ENCODE measurements around the gene CDH23. TPM values are rescaled to one million over a fixed set of nuclear protein-coding genes. Genes with fewer than 3 reads are reported as not detected.

The CDH23 gene
- total RNA-seq, 1 donor from 2014 or later, result 9.4 TPM

DNA sequence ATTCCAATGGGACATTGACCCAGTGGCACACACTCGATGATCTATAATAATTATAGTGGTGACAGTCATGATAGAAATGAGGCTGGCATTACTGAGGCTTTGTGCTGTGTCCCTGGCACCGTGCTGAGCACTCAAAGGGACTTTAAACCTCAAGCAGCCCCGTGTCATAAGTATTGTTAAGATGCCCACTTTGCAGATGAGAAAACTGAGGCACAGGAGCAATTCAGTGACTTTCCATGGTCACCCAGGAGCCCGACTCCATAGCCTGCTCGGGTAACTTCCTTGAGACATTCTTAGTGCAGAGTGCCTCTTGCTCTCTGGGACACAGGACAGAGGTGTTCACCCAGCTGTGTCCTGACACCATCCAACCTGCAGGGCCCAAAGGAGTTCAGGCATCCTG, 170.3 kb downstream of the CDH23 start:
- no peaks in the 10 kb centered on the region for H3K36me3 Mint-ChIP-seq
- no peak overlapping the region for H3K27ac Mint-ChIP-seq
- no peak for DNase-seq (ENCODE audit: extremely low spot score, unreplicated experiment)
- peaks cover 15% of the 10 kb centered on the region for H3K4me1 Mint-ChIP-seq (ENCODE audit: unreplicated experiment)
- H3K27me3 Mint-ChIP-seq, result no peaks in the 10 kb centered on the region
- no peaks in the 10 kb centered on the region for H3K9me3 Mint-ChIP-seq
- TF ChIP-seq, protein P1, sequence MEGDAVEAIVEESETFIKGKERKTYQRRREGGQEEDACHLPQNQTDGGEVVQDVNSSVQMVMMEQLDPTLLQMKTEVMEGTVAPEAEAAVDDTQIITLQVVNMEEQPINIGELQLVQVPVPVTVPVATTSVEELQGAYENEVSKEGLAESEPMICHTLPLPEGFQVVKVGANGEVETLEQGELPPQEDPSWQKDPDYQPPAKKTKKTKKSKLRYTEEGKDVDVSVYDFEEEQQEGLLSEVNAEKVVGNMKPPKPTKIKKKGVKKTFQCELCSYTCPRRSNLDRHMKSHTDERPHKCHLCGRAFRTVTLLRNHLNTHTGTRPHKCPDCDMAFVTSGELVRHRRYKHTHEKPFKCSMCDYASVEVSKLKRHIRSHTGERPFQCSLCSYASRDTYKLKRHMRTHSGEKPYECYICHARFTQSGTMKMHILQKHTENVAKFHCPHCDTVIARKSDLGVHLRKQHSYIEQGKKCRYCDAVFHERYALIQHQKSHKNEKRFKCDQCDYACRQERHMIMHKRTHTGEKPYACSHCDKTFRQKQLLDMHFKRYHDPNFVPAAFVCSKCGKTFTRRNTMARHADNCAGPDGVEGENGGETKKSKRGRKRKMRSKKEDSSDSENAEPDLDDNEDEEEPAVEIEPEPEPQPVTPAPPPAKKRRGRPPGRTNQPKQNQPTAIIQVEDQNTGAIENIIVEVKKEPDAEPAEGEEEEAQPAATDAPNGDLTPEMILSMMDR (conservative IDR thresholded peaks at IDR 0.05), result no peak
- no peak overlapping the region for H3K4me3 Mint-ChIP-seq

DNA sequence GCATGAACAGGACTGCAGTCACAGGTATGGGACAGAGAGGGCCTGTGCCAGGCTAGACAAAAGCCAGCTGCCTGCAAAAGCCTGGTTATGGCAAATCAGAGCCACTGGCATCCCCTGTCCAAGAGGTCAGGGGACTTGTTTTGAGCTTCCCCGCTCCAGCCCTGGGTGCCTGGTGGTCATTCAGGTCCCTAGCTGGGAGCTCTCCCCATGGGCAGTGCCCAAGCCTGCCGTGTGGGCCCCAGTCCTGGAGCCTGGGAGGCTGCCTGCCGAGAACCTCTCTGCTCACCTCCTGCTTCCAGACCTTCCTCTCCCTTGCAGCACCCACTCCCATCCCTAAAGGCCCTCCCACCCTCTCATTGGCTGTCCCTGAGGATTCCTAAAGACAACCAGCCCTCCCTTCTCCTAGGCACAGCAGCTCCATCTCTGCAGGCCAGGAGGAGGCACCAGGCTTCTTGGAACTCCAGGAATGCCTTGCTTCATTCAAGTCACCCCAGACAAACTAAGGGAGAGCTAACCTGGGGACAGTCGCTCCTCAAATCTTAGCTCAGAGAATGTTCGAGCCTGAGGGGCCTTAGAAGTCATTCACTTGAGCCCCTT, 172.3 kb downstream of the CDH23 start:
- TF ChIP-seq, protein P1 (conservative IDR thresholded peaks at IDR 0.05), result no peak
- H3K9me3 Mint-ChIP-seq, result no peaks in the 10 kb centered on the region
- no peak overlapping the region for H3K4me3 Mint-ChIP-seq
- no peak overlapping the region for H3K27ac Mint-ChIP-seq
- H3K36me3 Mint-ChIP-seq, result no peaks in the 10 kb centered on the region
- H3K4me1 Mint-ChIP-seq (ENCODE audit: unreplicated experiment), result peaks cover 20% of the 10 kb centered on the region
- no peaks in the 10 kb centered on the region for H3K27me3 Mint-ChIP-seq
- no peak for DNase-seq (ENCODE audit: extremely low spot score, unreplicated experiment)

DNA sequence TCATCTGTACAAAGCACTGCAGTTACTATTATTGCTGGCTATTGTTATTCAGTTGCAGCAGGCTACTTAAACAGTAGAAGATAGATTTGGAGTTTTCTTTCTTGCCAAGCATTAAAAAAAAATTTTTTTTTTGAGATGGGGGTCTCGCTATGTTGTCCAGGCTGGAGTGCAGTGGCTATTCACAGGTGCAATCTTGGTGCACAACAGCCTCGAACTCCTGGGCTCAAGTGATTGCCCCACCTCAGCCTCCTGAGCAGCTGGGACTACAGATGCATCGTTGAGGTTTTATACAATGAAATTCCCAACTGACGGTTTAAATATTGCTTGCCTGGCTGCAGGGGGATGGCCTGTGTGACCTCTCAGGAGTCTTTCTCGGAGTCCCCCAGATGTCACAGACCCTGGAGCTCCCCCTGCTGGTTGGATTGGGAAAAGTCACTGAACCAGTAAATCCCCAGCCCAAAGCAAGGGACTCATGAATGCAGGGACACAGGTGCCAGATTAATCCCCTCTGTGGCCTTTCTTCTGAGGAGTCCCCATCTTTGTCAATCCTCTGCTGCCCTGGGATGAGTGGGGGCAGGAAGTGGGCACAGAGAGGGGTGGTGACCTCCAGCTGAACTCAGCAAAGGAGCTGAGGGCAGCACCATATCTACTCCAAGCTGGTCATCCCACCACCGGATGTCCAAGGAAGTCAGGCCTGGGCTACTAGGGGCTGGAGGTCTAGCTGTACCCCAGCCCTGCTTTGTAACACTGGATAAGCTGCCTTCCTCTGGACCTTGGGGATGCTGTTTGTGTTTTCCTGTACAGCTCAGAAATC, 173.3 kb downstream of the CDH23 start:
- Mint-ChIP-seq H3K36me3 (no peaks in the 10 kb centered on the region), H3K4me1 (ENCODE audit: unreplicated experiment) (peaks cover 13% of the 10 kb centered on the region), H3K27me3 (no peaks in the 10 kb centered on the region), H3K27ac (no peak overlapping the region), H3K4me3 (no peak overlapping the region), H3K9me3 (no peaks in the 10 kb centered on the region)
- TF ChIP-seq, protein P1 (conservative IDR thresholded peaks at IDR 0.05), result peak; percentile 94
- DNase-seq (ENCODE audit: extremely low spot score, unreplicated experiment), result peak; percentile 87

DNA sequence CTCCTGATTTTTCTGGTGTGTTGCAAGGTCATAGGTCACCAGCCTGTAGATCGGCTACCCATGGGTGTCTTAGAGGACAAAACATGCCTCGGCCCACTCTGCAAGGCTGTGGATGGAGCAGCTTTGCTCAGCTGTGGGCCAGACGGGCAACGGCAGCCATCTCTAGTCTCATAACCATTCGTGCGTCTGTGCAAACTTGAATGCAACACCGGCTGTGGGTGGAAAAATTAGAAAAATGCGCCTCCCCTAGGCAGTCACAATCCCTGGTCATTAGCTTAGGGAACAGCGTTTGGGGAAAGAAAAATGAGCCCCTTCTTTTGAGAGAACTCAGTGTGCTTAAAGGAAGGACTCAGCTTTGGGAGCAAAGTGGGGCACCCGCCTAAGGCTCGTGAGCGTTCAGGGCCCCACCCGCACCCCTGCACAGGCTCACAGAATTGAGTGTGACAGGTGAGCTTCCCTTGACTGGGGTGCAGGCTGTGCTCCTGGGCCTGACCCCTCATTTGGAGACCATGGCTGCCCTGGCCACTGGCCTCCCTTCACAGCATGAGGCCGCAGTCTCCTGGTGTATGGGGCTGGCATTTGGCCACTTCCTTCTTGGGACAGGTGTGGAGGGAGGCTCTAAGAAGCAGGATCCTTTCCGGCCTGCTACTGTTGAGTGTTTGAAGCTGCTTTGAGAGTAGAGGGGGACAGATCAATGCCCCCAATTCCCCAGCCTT, 174.9 kb downstream of the CDH23 start:
- no peak overlapping the region for H3K4me3 Mint-ChIP-seq
- H3K36me3 Mint-ChIP-seq, result no peaks in the 10 kb centered on the region
- TF ChIP-seq, protein P1 (conservative IDR thresholded peaks at IDR 0.05), result no peak
- peaks cover 2% of the 10 kb centered on the region for H3K27me3 Mint-ChIP-seq
- no peak overlapping the region for H3K27ac Mint-ChIP-seq
- H3K9me3 Mint-ChIP-seq, result no peaks in the 10 kb centered on the region
- H3K4me1 Mint-ChIP-seq (ENCODE audit: unreplicated experiment), result peaks cover 9% of the 10 kb centered on the region
- DNase-seq (ENCODE audit: extremely low spot score, unreplicated experiment), result no peak

DNA sequence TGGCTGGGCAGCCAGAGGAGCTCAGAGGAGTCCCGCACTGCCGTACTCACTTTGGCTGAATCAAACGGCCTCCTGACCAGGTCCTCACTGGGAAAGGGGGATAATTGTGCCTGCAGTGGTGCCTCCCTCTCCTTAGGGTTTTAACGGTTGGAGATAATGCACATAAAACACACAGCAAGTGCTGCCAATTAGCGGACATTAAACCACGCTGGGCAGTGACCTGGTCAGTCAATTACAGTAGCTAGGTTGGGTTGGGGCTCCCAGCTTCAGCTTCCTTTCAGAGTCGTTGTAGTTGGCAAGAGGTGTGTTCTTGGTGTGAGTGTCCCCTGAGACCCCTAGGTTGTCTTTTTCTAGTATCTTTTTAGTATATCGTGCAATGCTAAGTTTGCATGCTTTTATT, 176.2 kb downstream of the CDH23 start:
- no peak for DNase-seq (ENCODE audit: extremely low spot score, unreplicated experiment)
- H3K36me3 Mint-ChIP-seq, result no peaks in the 10 kb centered on the region
- H3K9me3 Mint-ChIP-seq, result no peaks in the 10 kb centered on the region
- H3K27ac Mint-ChIP-seq, result no peak overlapping the region
- no peak overlapping the region for H3K4me3 Mint-ChIP-seq
- TF ChIP-seq, protein P1 (conservative IDR thresholded peaks at IDR 0.05), result no peak
- H3K4me1 Mint-ChIP-seq (ENCODE audit: unreplicated experiment), result peaks cover 9% of the 10 kb centered on the region
- peaks cover 8% of the 10 kb centered on the region for H3K27me3 Mint-ChIP-seq
